Naive B cell (primary cell): ENCODE data around the gene KSR1. TPM values are rescaled to one million over a fixed set of nuclear protein-coding genes. Genes with fewer than 3 reads are reported as not detected.

Experiments used
- ATAC-seq, 2 donors: fragments of 150-1000 bp; cut with Tn5 transposase; 2 replicates each; pipeline ENCODE4 v1.10.0; 2021; ENCODE audit warnings: low read depth in 2 of 2, mild to moderate bottlenecking in 2 of 2, moderate library complexity in 2 of 2
- DNase-seq: peaks from one replicate; pipeline ENCODE4 v3.0.0; 2022
- H3K27ac Mint-ChIP-seq, 6 donors: one replicate each; pipeline ENCODE4 v1.8.0; 2020 to 2022; ENCODE audit warnings: mild to moderate bottlenecking in 6 of 6, mixed read lengths in 6 of 6, moderate library complexity in 5 of 6, inconsistent platforms in 2 of 6
- H3K27me3 Mint-ChIP-seq, 3 donors: one replicate each; pipeline ENCODE4 v1.8.0; 2021 to 2022; ENCODE audit warnings: mixed read lengths in 3 of 3, mild to moderate bottlenecking in 1 of 3
- H3K36me3 Mint-ChIP-seq, 2 donors: one replicate each; pipeline ENCODE4 v1.8.0; 2020 to 2022; ENCODE audit warnings: mixed read lengths in 2 of 2, inconsistent platforms in 1 of 2, mild to moderate bottlenecking in 1 of 2
- H3K4me1 Mint-ChIP-seq, 3 donors: one replicate each; pipeline ENCODE4 v1.8.0; 2020 to 2022; ENCODE audit warnings: mixed read lengths in 3 of 3, inconsistent platforms in 1 of 3, mild to moderate bottlenecking in 1 of 3, moderate library complexity in 1 of 3
- H3K4me3 Mint-ChIP-seq, 8 donors: one replicate each; pipeline ENCODE4 v1.8.0; 2020 to 2022; ENCODE audit warnings: mild to moderate bottlenecking in 8 of 8, mixed read lengths in 8 of 8, moderate library complexity in 8 of 8, inconsistent platforms in 2 of 8
- H3K9me3 Mint-ChIP-seq, 7 donors: one replicate each; pipeline ENCODE4 v1.8.0; 2020 to 2022; ENCODE audit warnings: mixed read lengths in 7 of 7, mild to moderate bottlenecking in 5 of 7, inconsistent platforms in 2 of 7, moderate library complexity in 1 of 7
- polyA plus RNA-seq, 6 donors: library from polyadenylated mRNA; unstranded; fragments of 300-500 nt; fragmentation: Illumina TruSeq; gene quantifications; one replicate each; pipeline ENCODE4 v1.2.3, GENCODE V29; 2021; ENCODE audit warnings: low read depth in 6 of 6

The KSR1 gene
- polyA plus RNA-seq, 6 donors from 2014 or later = 0.38 to 4.4 (median 2.3) TPM

GRCh38 chr17:27450416-27450815 lies 5.8 kb upstream of the KSR1 start:
- H3K27ac Mint-ChIP-seq = no peak overlapping the region
- DNase-seq = no peak
- no peak for ATAC-seq
- no peak overlapping the region for H3K4me3 Mint-ChIP-seq
- H3K9me3 Mint-ChIP-seq = no peaks in the 10 kb centered on the region
- no peaks in the 10 kb centered on the region for H3K36me3 Mint-ChIP-seq
- peaks cover 0 to 4% (median 0%) of the 10 kb centered on the region in 3 donors for H3K4me1 Mint-ChIP-seq
- peaks cover 8 to 15% (median 9%) of the 10 kb centered on the region in 3 donors for H3K27me3 Mint-ChIP-seq

- peaks cover 0 to 7% (median 0%) of the 10 kb centered on the region in 3 donors for H3K4me1 Mint-ChIP-seq
- no peak for DNase-seq
- no peaks in the 10 kb centered on the region for H3K27me3 Mint-ChIP-seq
- ATAC-seq = no peak
- peak overlapping the region in 1 of 6 donors; percentile 29 for H3K27ac Mint-ChIP-seq
- H3K9me3 Mint-ChIP-seq = no peaks in the 10 kb centered on the region
- no peak overlapping the region for H3K4me3 Mint-ChIP-seq
- no peaks in the 10 kb centered on the region for H3K36me3 Mint-ChIP-seq
Observed at GRCh38 chr17:27451906-27452305, 4.3 kb upstream of the KSR1 start.

- ATAC-seq = no peak
- Mint-ChIP-seq H3K27me3 (no peaks in the 10 kb centered on the region), H3K4me3 (peak overlapping the region in 1 of 8 donors; percentile 28), H3K27ac (no peak overlapping the region), H3K9me3 (no peaks in the 10 kb centered on the region), H3K4me1 (peaks cover 6 to 15% (median 9%) of the 10 kb centered on the region in 3 donors), H3K36me3 (no peaks in the 10 kb centered on the region)
- DNase-seq = no peak
Observed at GRCh38 chr17:27452828-27453227, 3.4 kb upstream of the KSR1 start.

- ATAC-seq (no peak), DNase-seq (no peak)
- H3K36me3 Mint-ChIP-seq = no peaks in the 10 kb centered on the region
- no peaks in the 10 kb centered on the region for H3K9me3 Mint-ChIP-seq
- no peaks in the 10 kb centered on the region for H3K27me3 Mint-ChIP-seq
- peaks cover 6 to 20% (median 15%) of the 10 kb centered on the region in 3 donors for H3K4me1 Mint-ChIP-seq
- no peak overlapping the region for H3K27ac Mint-ChIP-seq
- H3K4me3 Mint-ChIP-seq = peak overlapping the region in 1 of 8 donors; percentile 45
Observed at GRCh38 chr17:27453471-27453870, 2.8 kb upstream of the KSR1 start.

GRCh38 chr17:27454089-27454488 lies 2.2 kb upstream of the KSR1 start:
- no peak for ATAC-seq
- no peak overlapping the region for H3K27ac Mint-ChIP-seq
- peaks cover 6 to 26% (median 18%) of the 10 kb centered on the region in 3 donors for H3K4me1 Mint-ChIP-seq

GRCh38 chr17:27455236-27455913 lies 873 bp upstream of the KSR1 start:
- ATAC-seq (no peak), DNase-seq (no peak)
- no peaks in the 10 kb centered on the region for H3K27me3 Mint-ChIP-seq
- H3K4me3 Mint-ChIP-seq = peak overlapping the region; percentile 72 to 92 (median 78)
- H3K27ac Mint-ChIP-seq = peak overlapping the region in 5 of 6 donors; percentile 34 to 80 (median 65)
- no peaks in the 10 kb centered on the region for H3K9me3 Mint-ChIP-seq
- H3K36me3 Mint-ChIP-seq = no peaks in the 10 kb centered on the region
- peaks cover 8 to 26% (median 22%) of the 10 kb centered on the region in 3 donors for H3K4me1 Mint-ChIP-seq

More at GRCh38 chr17:27454089-27454488, 2.2 kb upstream of the KSR1 start:
- H3K36me3 Mint-ChIP-seq = no peaks in the 10 kb centered on the region
- no peaks in the 10 kb centered on the region for H3K27me3 Mint-ChIP-seq
- H3K9me3 Mint-ChIP-seq = no peaks in the 10 kb centered on the region
- H3K4me3 Mint-ChIP-seq = peak overlapping the region in 2 of 8 donors; percentile 27 to 72
- no peak for DNase-seq

GRCh38 chr17:27456681-27457359 lies 572 bp downstream of the KSR1 start:
- Mint-ChIP-seq H3K9me3 (no peaks in the 10 kb centered on the region), H3K27ac (peak overlapping the region in 4 of 6 donors; percentile 49 to 85 (median 74)), H3K36me3 (no peaks in the 10 kb centered on the region), H3K4me1 (peaks cover 8 to 30% (median 23%) of the 10 kb centered on the region in 3 donors), H3K4me3 (peak overlapping the region; percentile 72 to 96 (median 88)), H3K27me3 (no peaks in the 10 kb centered on the region)
- ATAC-seq = no peak
- DNase-seq = peak; percentile 12

GRCh38 chr17:27457360-27457715 lies 1.1 kb downstream of the KSR1 start:
- H3K4me1 Mint-ChIP-seq = peaks cover 12 to 30% (median 26%) of the 10 kb centered on the region in 3 donors
- no peaks in the 10 kb centered on the region for H3K27me3 Mint-ChIP-seq
- H3K9me3 Mint-ChIP-seq = no peaks in the 10 kb centered on the region
- no peaks in the 10 kb centered on the region for H3K36me3 Mint-ChIP-seq
- DNase-seq = no peak
- no peak for ATAC-seq
- peak overlapping the region; percentile 72 to 96 (median 88) for H3K4me3 Mint-ChIP-seq
- peak overlapping the region in 5 of 6 donors; percentile 48 to 85 (median 63) for H3K27ac Mint-ChIP-seq

GRCh38 chr17:27457731-27458523 lies 1.7 kb downstream of the KSR1 start:
- H3K27ac Mint-ChIP-seq = peak overlapping the region in 3 of 6 donors; percentile 48 to 84 (median 49)
- no peaks in the 10 kb centered on the region for H3K9me3 Mint-ChIP-seq
- H3K4me3 Mint-ChIP-seq = peak overlapping the region; percentile 72 to 96 (median 88)
- DNase-seq = no peak
- H3K36me3 Mint-ChIP-seq = no peaks in the 10 kb centered on the region
- no peak for ATAC-seq
- peaks cover 14 to 33% (median 29%) of the 10 kb centered on the region in 3 donors for H3K4me1 Mint-ChIP-seq
- no peaks in the 10 kb centered on the region for H3K27me3 Mint-ChIP-seq

- peak overlapping the region in 7 of 8 donors; percentile 6 to 96 (median 61) for H3K4me3 Mint-ChIP-seq
- no peak for ATAC-seq
- no peaks in the 10 kb centered on the region for H3K36me3 Mint-ChIP-seq
- no peak for DNase-seq
- H3K27ac Mint-ChIP-seq = peak overlapping the region in 1 of 6 donors; percentile 30
- H3K9me3 Mint-ChIP-seq = no peaks in the 10 kb centered on the region
- peaks cover 20 to 38% (median 35%) of the 10 kb centered on the region in 3 donors for H3K4me1 Mint-ChIP-seq
- no peaks in the 10 kb centered on the region for H3K27me3 Mint-ChIP-seq
Observed at GRCh38 chr17:27458524-27458908, 2.3 kb downstream of the KSR1 start.

- Mint-ChIP-seq H3K9me3 (no peaks in the 10 kb centered on the region), H3K4me3 (peak overlapping the region in 5 of 8 donors; percentile 25 to 72 (median 57)), H3K4me1 (peaks cover 23 to 47% (median 37%) of the 10 kb centered on the region in 3 donors), H3K27ac (no peak overlapping the region), H3K36me3 (no peaks in the 10 kb centered on the region), H3K27me3 (no peaks in the 10 kb centered on the region)
- ATAC-seq = no peak
- no peak for DNase-seq
Observed at GRCh38 chr17:27459433-27459832, 3.2 kb downstream of the KSR1 start.

GRCh38 chr17:27460196-27460725 lies 4.0 kb downstream of the KSR1 start:
- Mint-ChIP-seq H3K9me3 (no peaks in the 10 kb centered on the region), H3K27ac (no peak overlapping the region), H3K27me3 (no peaks in the 10 kb centered on the region), H3K4me3 (peak overlapping the region in 2 of 8 donors; percentile 7 to 15), H3K4me1 (peaks cover 23 to 44% (median 37%) of the 10 kb centered on the region in 3 donors), H3K36me3 (no peaks in the 10 kb centered on the region)
- ATAC-seq = no peak
- no peak for DNase-seq

- no peak overlapping the region for H3K27ac Mint-ChIP-seq
- DNase-seq = no peak
- no peaks in the 10 kb centered on the region for H3K36me3 Mint-ChIP-seq
Observed at GRCh38 chr17:27461192-27461859, 5.1 kb downstream of the KSR1 start.

More at GRCh38 chr17:27461192-27461859, 5.1 kb downstream of the KSR1 start:
- Mint-ChIP-seq H3K9me3 (no peaks in the 10 kb centered on the region), H3K4me3 (peak overlapping the region in 1 of 8 donors; percentile 15), H3K4me1 (peaks cover 25 to 44% (median 41%) of the 10 kb centered on the region in 3 donors), H3K27me3 (no peaks in the 10 kb centered on the region)
- ATAC-seq = no peak
